GM21576 (cell line): ENCODE results near the gene ZC2HC1B.
"Not testable (repeated sequence)": the region's sequence is repeated elsewhere in the genome, so short reads cannot be mapped to it uniquely, and the experiment has no call there.

ENCODE experiments used
- ATAC-seq: cut with Tn5 transposase; IDR thresholded peaks from one replicate; pipeline ENCODE4 v1.9.1; 2021; ENCODE audit warnings: mild to moderate bottlenecking, moderate library complexity; ENCODE audit not compliant: unreplicated experiment

Gene ZC2HC1B

GRCh38 chr6:143864234-143864633, at the start of gene ZC2HC1B:
TSS of gene ZC2HC1B (plus strand) at chr6:143864474. CDS start at chr6:143864540, 66 bp downstream.
- ATAC-seq = no peak

- no peak for ATAC-seq
These were observed 46.7 kb upstream of the ZC2HC1B start for GRCh38 chr6:143817621-143818020.

GRCh38 chr6:143821359-143821758, 42.9 kb upstream of the ZC2HC1B start:
- ATAC-seq = no peak

- ATAC-seq = no peak
These were observed 41.7 kb upstream of the ZC2HC1B start for GRCh38 chr6:143822584-143823024.

- ATAC-seq = no peak
These were observed 40.7 kb upstream of the ZC2HC1B start for GRCh38 chr6:143823548-143823947.

- no peak for ATAC-seq
These were observed 35.7 kb upstream of the ZC2HC1B start for GRCh38 chr6:143828572-143828971.

- no peak for ATAC-seq
These were observed 28.1 kb upstream of the ZC2HC1B start for GRCh38 chr6:143836150-143836549.

- no peak for ATAC-seq
These were observed 25.9 kb upstream of the ZC2HC1B start for GRCh38 chr6:143838395-143838794.

- ATAC-seq = no peak
These were observed 25.1 kb upstream of the ZC2HC1B start for GRCh38 chr6:143839196-143839595.

GRCh38 chr6:143840595-143841265, 23.5 kb upstream of the ZC2HC1B start:
- ATAC-seq = no peak

GRCh38 chr6:143842461-143842901, 21.8 kb upstream of the ZC2HC1B start:
- ATAC-seq = no peak

- ATAC-seq = peak; percentile 100
These were observed 21.2 kb upstream of the ZC2HC1B start, which contains the start of gene LTV1 for GRCh38 chr6:143842902-143843676. TSS of gene LTV1 (plus strand) at chr6:143843338. CDS start at chr6:143843478, 140 bp downstream.

- ATAC-seq = peak; percentile 2
These were observed 20.6 kb upstream of the ZC2HC1B start for GRCh38 chr6:143843677-143843999.

- ATAC-seq = no peak
These were observed 20.3 kb upstream of the ZC2HC1B start for GRCh38 chr6:143844006-143844405.

GRCh38 chr6:143845033-143845432, 19.2 kb upstream of the ZC2HC1B start:
- no peak for ATAC-seq

- ATAC-seq = not testable (repeated sequence)
These were observed 12.6 kb upstream of the ZC2HC1B start for GRCh38 chr6:143851706-143852105.

- ATAC-seq = not testable (repeated sequence)
These were observed 9.2 kb upstream of the ZC2HC1B start for GRCh38 chr6:143855057-143855456.

- ATAC-seq = not testable (repeated sequence)
These were observed 7.5 kb upstream of the ZC2HC1B start for GRCh38 chr6:143856762-143857161.

- ATAC-seq = no peak
These were observed 6.6 kb upstream of the ZC2HC1B start for GRCh38 chr6:143857651-143858050.

- ATAC-seq = no peak
These were observed 4.2 kb upstream of the ZC2HC1B start for GRCh38 chr6:143859891-143860660.

GRCh38 chr6:143863771-143864170, 503 bp upstream of the ZC2HC1B start:
- ATAC-seq = no peak
